Measurements from ENCODE around the gene PELI3. TPM values are rescaled to one million over a fixed set of nuclear protein-coding genes. Genes with fewer than 3 reads are reported as not detected.

The PELI3 gene
- polyA plus RNA-seq, 1 donor (not counting 4 experiments of a cell fraction or from before 2014, with no cell fraction given): 2.1 TPM

GRCh38 chr11:66479394-66480116 is 12.8 kb downstream of the PELI3 start:
- FAIRE-seq: no peak
- peak overlapping the region; percentile 91 for H3K9ac ChIP-seq (ENCODE audit: control insufficient read depth, extremely low read depth, insufficient read depth, low read length)
- H3K79me2 ChIP-seq (ENCODE audit: control insufficient read depth, insufficient read depth, low read length): peaks cover 3% of the 10 kb centered on the region
- H2AFZ ChIP-seq (ENCODE audit: control insufficient read depth, low read length): peak overlapping the region; percentile 85
- peak overlapping the region; percentile 72 to 83 (median 77) for H3K4me3 ChIP-seq (ENCODE audit: control insufficient read depth in 2 of 3, extremely low read depth in 1 of 3, insufficient read depth in 2 of 3, low read depth in 1 of 3, low read length in 3 of 3)
- H3K9me1 ChIP-seq (ENCODE audit: control insufficient read depth, extremely low read depth, insufficient read depth, low read length): peaks cover 2% of the 10 kb centered on the region
- H3K27ac ChIP-seq (ENCODE audit: control insufficient read depth, insufficient read depth, low read length): peak overlapping the region; percentile 96
- TF ChIP-seq EZH2 (IDR thresholded peaks at IDR 0.05; ENCODE audit: low read length) (no peak), CTCF (optimal IDR thresholded peaks at IDR 0.05 in 1 of 3, IDR thresholded peaks at IDR 0.05 in 1 of 3, conservative IDR thresholded peaks at IDR 0.05 in 1 of 3; ENCODE audit: extremely low read depth in 1 of 3, insufficient read depth in 2 of 3, low read length in 3 of 3) (no peak)
- dilution Hi-C loops (cut with MboI; ENCODE audit: extremely low pct_ligation_motif_present, low sequenced_read_pairs): no loop called here
- H3K9me3 ChIP-seq (ENCODE audit: control insufficient read depth, low read depth, low read length): no peaks in the 10 kb centered on the region
- peak; percentile 77 for DNase-seq (ENCODE audit: low read depth, low spot score)
- peaks cover 5% of the 10 kb centered on the region for H4K20me1 ChIP-seq (ENCODE audit: control insufficient read depth, extremely low read depth, insufficient read depth, low read length)
- no peaks in the 10 kb centered on the region for H3K27me3 ChIP-seq (ENCODE audit: control insufficient read depth, extremely low read depth, insufficient read depth, low read length)
- peak overlapping the region; percentile 92 for H3K4me2 ChIP-seq (ENCODE audit: control insufficient read depth, extremely low read depth, insufficient read depth, low read depth, low read length)
- H3K36me3 ChIP-seq (ENCODE audit: control insufficient read depth in 2 of 2, extremely low read depth in 1 of 2, insufficient read depth in 2 of 2, low read length in 2 of 2): peaks cover 8 to 9% of the 10 kb centered on the region in 2 experiments
- peaks cover 16% of the 10 kb centered on the region for H3K4me1 ChIP-seq (ENCODE audit: control insufficient read depth, extremely low read depth, insufficient read depth, low read length)

- peaks cover 8 to 10% of the 10 kb centered on the region in 2 experiments for H3K36me3 ChIP-seq (ENCODE audit: control insufficient read depth in 2 of 2, extremely low read depth in 1 of 2, insufficient read depth in 2 of 2, low read length in 2 of 2)
- H3K4me1 ChIP-seq (ENCODE audit: control insufficient read depth, extremely low read depth, insufficient read depth, low read length): peaks cover 16% of the 10 kb centered on the region
- H3K9me3 ChIP-seq (ENCODE audit: control insufficient read depth, low read depth, low read length): no peaks in the 10 kb centered on the region
- FAIRE-seq: no peak
- H4K20me1 ChIP-seq (ENCODE audit: control insufficient read depth, extremely low read depth, insufficient read depth, low read length): peaks cover 5% of the 10 kb centered on the region
- H3K27me3 ChIP-seq (ENCODE audit: control insufficient read depth, extremely low read depth, insufficient read depth, low read length): no peaks in the 10 kb centered on the region
- DNase-seq (ENCODE audit: low read depth, low spot score): peak; percentile 79
- TF ChIP-seq EZH2 (IDR thresholded peaks at IDR 0.05; ENCODE audit: low read length): no peak
- no peak for TF ChIP-seq CTCF (optimal IDR thresholded peaks at IDR 0.05 in 1 of 3, IDR thresholded peaks at IDR 0.05 in 1 of 3, conservative IDR thresholded peaks at IDR 0.05 in 1 of 3; ENCODE audit: extremely low read depth in 1 of 3, insufficient read depth in 2 of 3, low read length in 3 of 3)
- H3K9ac ChIP-seq (ENCODE audit: control insufficient read depth, extremely low read depth, insufficient read depth, low read length): peak within 1 kb of the TSS; percentile 91
- H3K4me2 ChIP-seq (ENCODE audit: control insufficient read depth, extremely low read depth, insufficient read depth, low read depth, low read length): peak within 1 kb of the TSS; percentile 92
- peaks cover 2% of the 10 kb centered on the region for H3K9me1 ChIP-seq (ENCODE audit: control insufficient read depth, extremely low read depth, insufficient read depth, low read length)
- peak within 1 kb of the TSS; percentile 85 for H2AFZ ChIP-seq (ENCODE audit: control insufficient read depth, low read length)
- peak within 1 kb of the TSS; percentile 96 for H3K27ac ChIP-seq (ENCODE audit: control insufficient read depth, insufficient read depth, low read length)
- peak within 1 kb of the TSS; percentile 72 to 83 (median 77) for H3K4me3 ChIP-seq (ENCODE audit: control insufficient read depth in 2 of 3, extremely low read depth in 1 of 3, insufficient read depth in 2 of 3, low read depth in 1 of 3, low read length in 3 of 3)
- dilution Hi-C loops (cut with MboI; ENCODE audit: extremely low pct_ligation_motif_present, low sequenced_read_pairs): no loop called here
- peaks cover 3% of the 10 kb centered on the region for H3K79me2 ChIP-seq (ENCODE audit: control insufficient read depth, insufficient read depth, low read length)
These were observed 13.6 kb downstream of the PELI3 start, which contains the start of gene DPP3 for GRCh38 chr11:66480117-66480938. Gene DPP3 (plus strand): TSS chr11:66480434. CDS start chr11:66482201, 1,767 bp downstream.
